Thyroid gland (tissue), 4 donors: Measurements from ENCODE around the gene SLC26A6.

ENCODE experiments used
- POLR2A ChIP-seq, 2 donors: fragments of 450-650 bp; IDR thresholded peaks; one replicate each; pipeline ENCODE4 v1.6.1; 2017; ENCODE audit warnings: antibody characterized with exemption in 2 of 2, mild to moderate bottlenecking in 2 of 2, moderate library complexity in 1 of 2
- TF ChIP-seq, protein P1 (sequence below), 6 experiments: fragments of 200-600 bp in 3 of 6; fragments of 450-650 bp in 3 of 6; sonication (generic) in 3 of 6; IDR thresholded peaks; one replicate each; pipeline ENCODE4 v1.5.1; 2016 to 2019; ENCODE audit warnings: antibody characterized with exemption in 6 of 6, mild to moderate bottlenecking in 2 of 6, inconsistent platforms in 1 of 6, moderate library complexity in 1 of 6

DNA sequence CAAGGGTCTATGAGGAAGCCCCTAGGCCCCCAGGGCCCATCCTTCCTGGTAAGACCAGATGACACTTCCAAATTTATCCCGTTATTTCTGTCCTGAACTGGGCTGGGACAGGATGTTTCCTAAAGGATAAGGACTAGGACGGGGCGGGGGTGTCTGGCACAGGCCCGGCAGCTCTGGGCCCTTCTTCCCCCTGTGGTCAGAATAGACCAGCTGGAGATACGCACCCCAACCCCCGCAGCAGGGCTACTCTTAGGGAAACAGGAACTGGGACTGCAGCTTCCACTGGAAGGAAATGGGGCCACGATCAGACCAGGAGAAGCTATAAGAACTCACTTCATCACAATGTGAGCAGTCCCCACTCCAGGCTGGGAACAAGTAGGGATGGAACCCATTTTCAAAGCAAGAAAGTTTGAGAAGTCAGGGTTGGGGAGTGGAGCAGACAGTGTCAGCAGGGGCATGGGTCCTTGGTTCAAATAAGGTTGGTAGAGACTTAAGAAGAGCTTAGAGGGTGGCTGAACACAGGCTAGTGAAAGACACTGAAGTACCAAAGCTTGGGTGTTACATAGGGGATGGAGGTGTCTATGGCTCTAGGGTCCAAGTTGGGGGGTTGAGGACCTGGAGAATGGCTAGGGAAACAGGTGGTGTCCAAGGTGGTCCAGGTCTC, 49.4 kb upstream of the SLC26A6 start:
- TF ChIP-seq, protein P1, sequence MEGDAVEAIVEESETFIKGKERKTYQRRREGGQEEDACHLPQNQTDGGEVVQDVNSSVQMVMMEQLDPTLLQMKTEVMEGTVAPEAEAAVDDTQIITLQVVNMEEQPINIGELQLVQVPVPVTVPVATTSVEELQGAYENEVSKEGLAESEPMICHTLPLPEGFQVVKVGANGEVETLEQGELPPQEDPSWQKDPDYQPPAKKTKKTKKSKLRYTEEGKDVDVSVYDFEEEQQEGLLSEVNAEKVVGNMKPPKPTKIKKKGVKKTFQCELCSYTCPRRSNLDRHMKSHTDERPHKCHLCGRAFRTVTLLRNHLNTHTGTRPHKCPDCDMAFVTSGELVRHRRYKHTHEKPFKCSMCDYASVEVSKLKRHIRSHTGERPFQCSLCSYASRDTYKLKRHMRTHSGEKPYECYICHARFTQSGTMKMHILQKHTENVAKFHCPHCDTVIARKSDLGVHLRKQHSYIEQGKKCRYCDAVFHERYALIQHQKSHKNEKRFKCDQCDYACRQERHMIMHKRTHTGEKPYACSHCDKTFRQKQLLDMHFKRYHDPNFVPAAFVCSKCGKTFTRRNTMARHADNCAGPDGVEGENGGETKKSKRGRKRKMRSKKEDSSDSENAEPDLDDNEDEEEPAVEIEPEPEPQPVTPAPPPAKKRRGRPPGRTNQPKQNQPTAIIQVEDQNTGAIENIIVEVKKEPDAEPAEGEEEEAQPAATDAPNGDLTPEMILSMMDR (IDR thresholded peaks at IDR 0.05), result no peak
- TF ChIP-seq POLR2A (IDR thresholded peaks at IDR 0.05), result no peak
